HepG2 (cell line): ENCODE measurements around the gene RIPK3. TPM values are rescaled to one million over a fixed set of nuclear protein-coding genes. Genes with fewer than 3 reads are reported as not detected.

Experiments used
- ISX ChIP-seq: sonication (generic); formaldehyde crosslinking; conservative IDR thresholded peaks from 2 replicates; pipeline ENCODE4 v1.5.0; 2020; ENCODE audit warnings: missing genetic modification reagents
- KAT8 ChIP-seq: IDR thresholded peaks from 2 replicates; pipeline ENCODE4 v1.6.1; 2016; ENCODE audit warnings: missing genetic modification reagents, missing compliant biosample characterization
- RFXANK ChIP-seq: IDR thresholded peaks from 2 replicates; pipeline ENCODE4 v1.6.1; 2016
- SNAPC5 ChIP-seq: sonication (generic); formaldehyde crosslinking; IDR thresholded peaks from 2 replicates; pipeline ENCODE4 v1.8.1; 2023; ENCODE audit warnings: mild to moderate bottlenecking, missing genetic modification reagents, borderline replicate concordance
- SPEN ChIP-seq: sonication (generic); formaldehyde crosslinking; IDR thresholded peaks from 2 replicates; pipeline ENCODE4 v1.5.1; 2020; ENCODE audit warnings: low read depth, mild to moderate bottlenecking, missing genetic modification reagents
- TEAD3 ChIP-seq: optimal IDR thresholded peaks from 2 replicates; pipeline ENCODE3; 2016; ENCODE audit warnings: borderline replicate concordance
- TERF1 ChIP-seq: sonication (generic); formaldehyde crosslinking; IDR thresholded peaks from 2 replicates; pipeline ENCODE4 v1.8.0; 2022; ENCODE audit warnings: mild to moderate bottlenecking, missing genetic modification reagents, moderate library complexity
- THRA ChIP-seq: sonication (generic); formaldehyde crosslinking; IDR thresholded peaks from 2 replicates; pipeline ENCODE4 v1.4.0; 2020; ENCODE audit warnings: missing genetic modification reagents, borderline replicate concordance
- ZBTB21 ChIP-seq: sonication (generic); formaldehyde crosslinking; IDR thresholded peaks from 2 replicates; pipeline ENCODE4 v1.4.0; 2020; ENCODE audit warnings: missing genetic modification reagents
- ZNF280B ChIP-seq: sonication (generic); formaldehyde crosslinking; IDR thresholded peaks from 2 replicates; pipeline ENCODE4 v1.5.0; 2020; ENCODE audit warnings: missing genetic modification reagents, mild to moderate bottlenecking, borderline replicate concordance
- ZNF367 ChIP-seq: sonication (generic); formaldehyde crosslinking; IDR thresholded peaks from 2 replicates; pipeline ENCODE4 v1.4.0; 2020; ENCODE audit warnings: missing genetic modification reagents, borderline replicate concordance
- ZNF441 ChIP-seq: sonication (generic); formaldehyde crosslinking; IDR thresholded peaks from 2 replicates; pipeline ENCODE4 v1.7.0; 2021; ENCODE audit warnings: missing genetic modification reagents, borderline replicate concordance
- ZNF484 ChIP-seq: sonication (generic); formaldehyde crosslinking; IDR thresholded peaks from 2 replicates; pipeline ENCODE4 v1.5.1; 2020; ENCODE audit warnings: mild to moderate bottlenecking, low read depth, missing genetic modification reagents, borderline replicate concordance
- ZNF556 ChIP-seq: sonication (generic); formaldehyde crosslinking; IDR thresholded peaks from 2 replicates; pipeline ENCODE4 v1.4.0; 2020; ENCODE audit warnings: mild to moderate bottlenecking, missing genetic modification reagents, borderline replicate concordance
- ZNF720 ChIP-seq: sonication (generic); formaldehyde crosslinking; IDR thresholded peaks from 2 replicates; pipeline ENCODE4 v1.4.0; 2020; ENCODE audit warnings: missing genetic modification reagents
- ZNF746 ChIP-seq: sonication (generic); formaldehyde crosslinking; IDR thresholded peaks from 2 replicates; pipeline ENCODE4 v1.8.0; 2022; ENCODE audit warnings: mild to moderate bottlenecking, missing genetic modification reagents
- ZNF761 ChIP-seq: sonication (generic); formaldehyde crosslinking; conservative IDR thresholded peaks from 2 replicates; pipeline ENCODE4 v1.4.0; 2020; ENCODE audit warnings: mild to moderate bottlenecking, missing genetic modification reagents
- ZNF770 ChIP-seq: sonication (generic); formaldehyde crosslinking; IDR thresholded peaks from 2 replicates; pipeline ENCODE4 v1.5.0; 2020; ENCODE audit warnings: mild to moderate bottlenecking, missing genetic modification reagents
- ZSCAN29 ChIP-seq: sonication (generic); formaldehyde crosslinking; conservative IDR thresholded peaks from 2 replicates; pipeline ENCODE4 v1.4.0; 2020; ENCODE audit warnings: mild to moderate bottlenecking, missing genetic modification reagents
- polyA plus RNA-seq, 8 experiments: library from polyadenylated mRNA; depleted of rRNA in 3 of 8; stranded (reverse) in 7 of 8; unstranded in 1 of 8; fragments of >200 nt; fragmentation: Illumina TruSeq in 4 of 8; extraction: Trizol in 4 of 8; gene quantifications; 2 replicates each; pipeline versions ENCODE4 v1.2.1 to v1.2.3, GENCODE V29; 2011 to 2016; ENCODE audit warnings: low read depth in 4 of 8, missing spikeins in 1 of 8, mixed read lengths in 1 of 8; ENCODE audit not compliant: insufficient read depth in 1 of 8
- total RNA-seq, 5 experiments: library from RNA; depleted of rRNA; stranded (reverse); fragments of >200 nt; fragmentation: Illumina TruSeq; extraction: Trizol; gene quantifications; 2 replicates each; pipeline ENCODE4 v1.2.3, GENCODE V29; 2016; ENCODE audit warnings: low read depth in 1 of 5
- TF ChIP-seq, protein P1 (sequence below): sonication (generic); formaldehyde crosslinking; IDR thresholded peaks from 2 replicates; pipeline ENCODE4 v1.5.0; 2020; ENCODE audit warnings: mild to moderate bottlenecking, missing genetic modification reagents

Gene RIPK3
- total and polyA plus RNA-seq, 2 of the 13 experiments (the other 11 are each of a cell fraction or from before 2014, with no cell fraction given), result not detected

GRCh38 chr14:24365600-24366412 is 26.0 kb upstream of the RIPK3 start (continued):
- TF ChIP-seq, protein P1, sequence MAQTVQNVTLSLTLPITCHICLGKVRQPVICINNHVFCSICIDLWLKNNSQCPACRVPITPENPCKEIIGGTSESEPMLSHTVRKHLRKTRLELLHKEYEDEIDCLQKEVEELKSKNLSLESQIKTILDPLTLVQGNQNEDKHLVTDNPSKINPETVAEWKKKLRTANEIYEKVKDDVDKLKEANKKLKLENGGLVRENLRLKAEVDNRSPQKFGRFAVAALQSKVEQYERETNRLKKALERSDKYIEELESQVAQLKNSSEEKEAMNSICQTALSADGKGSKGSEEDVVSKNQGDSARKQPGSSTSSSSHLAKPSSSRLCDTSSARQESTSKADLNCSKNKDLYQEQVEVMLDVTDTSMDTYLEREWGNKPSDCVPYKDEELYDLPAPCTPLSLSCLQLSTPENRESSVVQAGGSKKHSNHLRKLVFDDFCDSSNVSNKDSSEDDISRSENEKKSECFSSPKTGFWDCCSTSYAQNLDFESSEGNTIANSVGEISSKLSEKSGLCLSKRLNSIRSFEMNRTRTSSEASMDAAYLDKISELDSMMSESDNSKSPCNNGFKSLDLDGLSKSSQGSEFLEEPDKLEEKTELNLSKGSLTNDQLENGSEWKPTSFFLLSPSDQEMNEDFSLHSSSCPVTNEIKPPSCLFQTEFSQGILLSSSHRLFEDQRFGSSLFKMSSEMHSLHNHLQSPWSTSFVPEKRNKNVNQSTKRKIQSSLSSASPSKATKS, result 0 out of 2 replicates have a peak, but pooled peaks have one; percentile 19
- TF ChIP-seq RFXANK (CRISPR knock-in tag) (0 out of 2 replicates have a peak, but pooled peaks have one; percentile 89), ZNF720 (CRISPR knock-in tag) (0 out of 2 replicates have a peak, but pooled peaks have one; percentile 78), KAT8 (CRISPR knock-in tag) (peak; percentile 87), SNAPC5 (CRISPR knock-in tag) (no peak; the same call in none of the 2 replicates), ZNF556 (CRISPR knock-in tag) (peak; percentile 99), ZNF770 (peak; percentile 80; the same call in 1 of the 2 replicates), SPEN (CRISPR knock-in tag) (peak; percentile 93), TEAD3 (CRISPR knock-in tag) (peak; percentile 96), TERF1 (no peak), ZSCAN29 (CRISPR knock-in tag) (peak; percentile 98), ZNF484 (CRISPR knock-in tag) (0 out of 2 replicates have a peak, but pooled peaks have one; percentile 33), ZBTB21 (CRISPR knock-in tag) (0 out of 2 replicates have a peak, but pooled peaks have one; percentile 15), ZNF280B (peak; percentile 79), THRA (peak; percentile 58; the same call in 1 of the 2 replicates), ISX (CRISPR knock-in tag) (no peak), ZNF367 (no peak), ZNF761 (CRISPR knock-in tag) (peak; percentile 69; the same call in 1 of the 2 replicates), ZNF441 (no peak), ZNF746 (CRISPR knock-in tag) (peak; percentile 73; the same call in 1 of the 2 replicates)
